Fibroblast of the aortic adventitia (primary cell): Measurements from ENCODE around the gene GALNT11. TPM values are rescaled to one million over a fixed set of nuclear protein-coding genes. Genes with fewer than 3 reads are reported as not detected.

Experiments used
- DNase-seq: peaks from one replicate; pipeline ENCODE4 v3.0.0-alpha.2; 2010; ENCODE audit warnings: low read depth
- H3K4me3 ChIP-seq: 2 replicates; pipeline ENCODE4 v1.5.1; 2011; ENCODE audit warnings: low read depth, mild to moderate bottlenecking, control low read depth, low read length, moderate library complexity
- total RNA-seq: library from RNA; depleted of rRNA; stranded (reverse); fragments of >200 nt; gene quantifications from 2 replicates; pipeline ENCODE4 v1.2.3, GENCODE V29; 2012; ENCODE audit warnings: low replicate concordance
- TF ChIP-seq, protein P1 (sequence below): IDR thresholded peaks from 2 replicates; pipeline ENCODE4 v1.5.1; 2011; ENCODE audit warnings: mild to moderate bottlenecking, low read length, control low read depth, inconsistent platforms; ENCODE audit not compliant: insufficient read depth

The GALNT11 gene
- total RNA-seq, 1 donor: 40.0 TPM

DNA sequence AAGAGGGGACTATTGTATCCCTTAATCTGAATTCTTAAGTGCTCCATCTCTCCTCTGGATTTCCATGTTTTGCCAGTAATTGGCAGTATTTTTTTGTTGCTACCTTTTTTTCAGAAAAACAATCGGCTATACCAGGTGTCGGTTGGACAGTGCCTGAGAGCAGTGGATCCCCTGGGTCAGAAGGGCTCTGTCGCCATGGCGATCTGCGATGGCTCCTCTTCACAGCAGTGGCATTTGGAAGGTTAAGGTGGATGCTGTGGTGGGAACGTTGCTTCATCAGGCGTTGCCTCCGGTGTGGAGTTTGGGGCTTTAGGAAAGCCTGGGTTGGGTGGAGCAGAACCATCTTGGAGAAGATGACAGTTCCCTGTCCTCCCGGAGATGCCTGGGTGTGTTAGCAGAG lies 96.0 kb downstream of the GALNT11 start:
- no peak for DNase-seq
- no peak overlapping the region for H3K4me3 ChIP-seq
- TF ChIP-seq, protein P1, sequence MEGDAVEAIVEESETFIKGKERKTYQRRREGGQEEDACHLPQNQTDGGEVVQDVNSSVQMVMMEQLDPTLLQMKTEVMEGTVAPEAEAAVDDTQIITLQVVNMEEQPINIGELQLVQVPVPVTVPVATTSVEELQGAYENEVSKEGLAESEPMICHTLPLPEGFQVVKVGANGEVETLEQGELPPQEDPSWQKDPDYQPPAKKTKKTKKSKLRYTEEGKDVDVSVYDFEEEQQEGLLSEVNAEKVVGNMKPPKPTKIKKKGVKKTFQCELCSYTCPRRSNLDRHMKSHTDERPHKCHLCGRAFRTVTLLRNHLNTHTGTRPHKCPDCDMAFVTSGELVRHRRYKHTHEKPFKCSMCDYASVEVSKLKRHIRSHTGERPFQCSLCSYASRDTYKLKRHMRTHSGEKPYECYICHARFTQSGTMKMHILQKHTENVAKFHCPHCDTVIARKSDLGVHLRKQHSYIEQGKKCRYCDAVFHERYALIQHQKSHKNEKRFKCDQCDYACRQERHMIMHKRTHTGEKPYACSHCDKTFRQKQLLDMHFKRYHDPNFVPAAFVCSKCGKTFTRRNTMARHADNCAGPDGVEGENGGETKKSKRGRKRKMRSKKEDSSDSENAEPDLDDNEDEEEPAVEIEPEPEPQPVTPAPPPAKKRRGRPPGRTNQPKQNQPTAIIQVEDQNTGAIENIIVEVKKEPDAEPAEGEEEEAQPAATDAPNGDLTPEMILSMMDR: no peak

GRCh38 chr7:152122540-152122939 lies 97.1 kb downstream of the GALNT11 start:
- TF ChIP-seq, protein P1: no peak
- H3K4me3 ChIP-seq: no peak overlapping the region
- DNase-seq: no peak

DNA sequence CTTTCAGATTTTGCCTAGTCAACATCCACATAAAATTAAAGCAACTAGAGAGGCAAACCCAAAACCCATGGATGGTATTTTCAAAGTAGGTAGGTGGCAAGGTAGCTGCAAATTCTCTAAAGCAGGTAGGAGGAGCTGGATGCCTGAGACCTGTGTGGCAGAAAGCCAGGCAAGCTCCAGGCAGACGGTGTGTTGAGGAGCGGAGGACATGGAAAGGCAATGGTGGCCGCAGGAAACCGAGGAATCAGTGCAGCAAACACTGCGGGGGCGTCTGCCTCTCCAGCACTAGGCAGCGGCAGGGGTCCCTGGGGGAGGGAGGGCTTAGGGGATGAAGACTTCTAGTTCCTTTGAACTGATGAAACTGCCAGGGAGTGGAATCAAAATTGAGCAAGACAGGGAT lies 101.3 kb downstream of the GALNT11 start:
- DNase-seq: no peak
- TF ChIP-seq, protein P1: no peak
- H3K4me3 ChIP-seq: no peak overlapping the region

DNA sequence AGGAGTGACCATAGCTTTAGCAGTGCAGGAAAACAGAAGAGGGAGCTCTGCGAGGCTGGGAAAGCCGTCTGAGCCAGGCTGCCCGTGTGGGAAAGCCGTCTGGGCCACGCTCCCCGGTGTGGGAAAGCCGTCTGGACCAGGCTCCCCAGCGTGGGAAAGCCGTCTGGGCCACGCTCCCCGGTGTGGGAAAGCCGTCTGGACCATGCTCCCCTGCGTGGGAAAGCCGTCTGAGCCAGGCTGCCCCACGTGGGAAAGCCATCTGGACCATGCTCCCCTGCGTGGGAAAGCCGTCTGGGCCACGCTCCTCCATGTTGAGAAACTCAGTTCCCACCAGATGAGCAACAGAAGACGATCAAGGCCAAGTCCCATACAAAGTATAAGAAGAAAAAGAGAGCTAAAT lies 101.8 kb downstream of the GALNT11 start:
- TF ChIP-seq, protein P1: no peak
- H3K4me3 ChIP-seq: no peak overlapping the region
- DNase-seq: no peak

DNA sequence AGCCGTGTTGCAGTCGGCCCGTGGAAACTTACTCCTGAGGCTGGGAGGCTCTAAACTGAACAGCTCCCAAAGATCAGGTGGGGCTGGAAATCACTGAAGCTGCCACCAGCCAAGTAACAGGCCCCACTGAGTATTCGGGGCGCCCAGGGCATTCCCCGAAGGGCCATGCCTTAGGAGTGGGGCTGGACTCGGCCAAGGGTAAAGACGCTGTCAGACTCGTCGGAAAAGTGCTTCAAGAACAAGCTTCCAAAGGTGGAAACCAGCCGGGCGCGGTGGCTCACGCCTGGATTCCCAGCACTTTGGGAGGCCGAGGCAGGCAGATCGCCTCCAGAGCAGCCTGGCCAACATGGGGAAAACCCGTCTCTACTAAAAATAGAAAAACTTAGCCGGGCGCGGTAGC lies 102.8 kb downstream of the GALNT11 start:
- no peak for DNase-seq
- TF ChIP-seq, protein P1: no peak
- H3K4me3 ChIP-seq: no peak overlapping the region

GRCh38 chr7:152128741-152129461 lies 103.4 kb downstream of the GALNT11 start:
- no peak overlapping the region for H3K4me3 ChIP-seq
- TF ChIP-seq, protein P1: no peak
- DNase-seq: no peak

- TF ChIP-seq, protein P1: no peak
- H3K4me3 ChIP-seq: no peak overlapping the region
- DNase-seq: no peak
Measured at GRCh38 chr7:152129682-152130081, 104.2 kb downstream of the GALNT11 start.
